Pancreas (tissue), 10 donors: ENCODE measurements around the gene GRIK5. TPM values are rescaled to one million over a fixed set of nuclear protein-coding genes. Genes with fewer than 3 reads are reported as not detected.

ENCODE experiments used
- ATAC-seq, 4 donors: fragments of 200-7000 bp; cut with Tn5 transposase; one replicate each; pipeline versions ENCODE4 v1.8.0 to v1.9.1; 2020; ENCODE audit warnings: mild to moderate bottlenecking in 4 of 4, moderate library complexity in 4 of 4
- DNase-seq, 6 donors: peaks; one replicate each; pipeline ENCODE4 v3.0.0-alpha.2; 2020
- FAIRE-seq: peaks from 2 replicates; lab custom pipeline; 2012; peaks lifted over from hg19 to GRCh38; lab: Jason Lieb, UNC
- H3K27ac ChIP-seq, 4 donors: fragments of 200-600 bp; sonication (generic); 1 replicate in 3 of 4; 2 replicates in 1 of 4; pipeline versions ENCODE4 v1.5.0 to v1.8.0; 2020
- H3K27me3 ChIP-seq, 4 donors: fragments of 200-600 bp; one replicate each; pipeline ENCODE4 v1.8.0; 2021
- H3K36me3 ChIP-seq, 3 donors: fragments of 200-600 bp; sonication (generic) in 1 of 3; one replicate each; pipeline versions ENCODE4 v1.5.0 to v1.8.0; 2020 to 2021
- H3K4me1 ChIP-seq, 3 donors: fragments of 200-600 bp; one replicate each; pipeline ENCODE4 v1.8.0; 2021
- H3K4me3 ChIP-seq, 4 donors: fragments of 200-600 bp; sonication (generic) in 2 of 4; one replicate each; pipeline versions ENCODE4 v1.5.0 to v1.8.0; 2020 to 2021
- H3K9me3 ChIP-seq, 4 donors: fragments of 200-600 bp; one replicate each; pipeline ENCODE4 v1.8.0; 2021
- CTCF ChIP-seq, 4 donors: fragments of 200-600 bp; sonication (generic) in 3 of 4; IDR thresholded peaks; one replicate each; pipeline versions ENCODE4 v1.5.0 to v1.8.0; 2021; ENCODE audit warnings: antibody characterized with exemption in 4 of 4
- WGBS, 2 donors: extraction: QIAGEN DNeasy Blood & Tissue Kit; methylation state at CpG; one replicate each; pipeline ENCODE4 v1.1.7; 2013; 5-methylcytosine and 5-hydroxymethylcytosine counted together
- intact Hi-C, 3 donors: fragments of 100-400 bp; cut with DNase I; formaldehyde crosslinking; loops; one replicate each; pipeline versions ENCODE4 v1.11.1 to v1.14.2; 2022
- polyA plus RNA-seq, 2 donors: library from polyadenylated mRNA; stranded (reverse); fragments of 200-250 nt; gene quantifications; one replicate each; pipeline ENCODE4 v1.2.3, GENCODE V29; 2013
- total RNA-seq, 6 donors: library from RNA; stranded (reverse); fragmentation: NEBNext Ultra II Directional in 4 of 6; extraction: Animal tissue kit (Norgen Biotek cat#: 25700) in 4 of 6; gene quantifications; one replicate each; pipeline versions ENCODE4 v1.2.1 to v1.2.4, GENCODE V29; 2021 to 2023
- donor health status: healthy with polysubstance abuse.
- donor health status: DM: no; HTN: no; CAD: no; lungs with moderate emphysema.
- donor health status: DM: no; HTN: no; CAD: no.
- donor health status: control.
- donor health status: control.
- donor health status: Bipolar disorder and iron deficiency.
- donor health status: DM: yes; HTN: yes; CAD: no.
- donor health status: DM: no; HTN: no; CAD: no.
- donor health status: DM: no; HTN: no; CAD: no.
- donor health status: DM: yes; HTN: yes; CAD: no.

GRIK5 gene
- total and polyA plus RNA-seq, 8 donors, result 1.9 to 10.5 (median 3.4) TPM

- WGBS, 2 donors, result 4 to 6% methylated on average over 41 to 46 of the region's 46 CpGs
- peak within 1 kb of the TSS; percentile 73 to 87 (median 83) for H3K27ac ChIP-seq
- intact Hi-C loops, result no loop called here
Observed at GRCh38 chr19:41959056-41960053, 110.7 kb downstream of the GRIK5 start, which contains the start of gene RABAC1. Gene RABAC1, minus strand, starts transcription at chr19:41959321. Its CDS starts 29 bp downstream, at chr19:41959292.

GRCh38 chr19:41958367-41959055, 111.5 kb downstream of the GRIK5 start:
- ATAC-seq (peak; percentile 87 to 94 (median 90)), DNase-seq (peak; percentile 86 to 95 (median 92)), FAIRE-seq (no peak)
- no peaks in the 10 kb centered on the region for H3K9me3 ChIP-seq
- no peak for TF ChIP-seq CTCF (IDR thresholded peaks at IDR 0.05)
- intact Hi-C loops, result no loop called here
- H3K4me1 ChIP-seq, result peaks cover 0 to 4% (median 0%) of the 10 kb centered on the region in 3 donors
- peak overlapping the region; percentile 73 to 87 (median 83) for H3K27ac ChIP-seq
- peak overlapping the region; percentile 75 to 94 (median 80) for H3K4me3 ChIP-seq
- no peaks in the 10 kb centered on the region for H3K36me3 ChIP-seq
- no peaks in the 10 kb centered on the region for H3K27me3 ChIP-seq
- 0 to 1% methylated on average over 39 to 43 of the region's 43 CpGs for WGBS, 2 donors

More at GRCh38 chr19:41959056-41960053, 110.7 kb downstream of the GRIK5 start, which contains the start of gene RABAC1:
- H3K27me3 ChIP-seq, result no peaks in the 10 kb centered on the region
- DNase-seq, result peak; percentile 84 to 94 (median 88)
- ATAC-seq, result peak; percentile 83 to 94 (median 88)
- FAIRE-seq, result no peak
- H3K9me3 ChIP-seq, result no peaks in the 10 kb centered on the region
- peak within 1 kb of the TSS; percentile 75 to 94 (median 80) for H3K4me3 ChIP-seq
- no peak for TF ChIP-seq CTCF (IDR thresholded peaks at IDR 0.05)
- no peaks in the 10 kb centered on the region for H3K36me3 ChIP-seq
- H3K4me1 ChIP-seq, result peaks cover 0 to 4% (median 0%) of the 10 kb centered on the region in 3 donors

- peak; percentile 74 to 89 (median 82) for TF ChIP-seq CTCF (IDR thresholded peaks at IDR 0.05)
- peak; percentile 74 for FAIRE-seq
- Histone ChIP-seq H3K36me3 (no peaks in the 10 kb centered on the region), H3K27ac (peak overlapping the region; percentile 73 to 87 (median 83)), H3K9me3 (no peaks in the 10 kb centered on the region), H3K4me3 (peak overlapping the region; percentile 75 to 94 (median 80)), H3K4me1 (peaks cover 0 to 4% (median 0%) of the 10 kb centered on the region in 3 donors), H3K27me3 (no peaks in the 10 kb centered on the region)
- WGBS, 2 donors, result 5 to 6% methylated on average over 10 of the region's 10 CpGs
- peak; percentile 73 to 91 (median 82) for DNase-seq
- intact Hi-C loops, result no loop called here
- ATAC-seq, result peak; percentile 83 to 90 (median 84)
Observed at GRCh38 chr19:41957838-41958366, 112.1 kb downstream of the GRIK5 start.

GRCh38 chr19:41957161-41957837, 112.7 kb downstream of the GRIK5 start:
- no peak for ATAC-seq
- WGBS, 2 donors, result 73 to 84% methylated on average over 11 of the region's 11 CpGs
- no peak for TF ChIP-seq CTCF (IDR thresholded peaks at IDR 0.05)
- Histone ChIP-seq H3K27ac (peak overlapping the region in 1 of 4 donors; percentile 87), H3K4me1 (peaks cover 0 to 4% (median 0%) of the 10 kb centered on the region in 3 donors), H3K27me3 (no peaks in the 10 kb centered on the region), H3K9me3 (no peaks in the 10 kb centered on the region), H3K4me3 (no peak overlapping the region), H3K36me3 (no peaks in the 10 kb centered on the region)
- FAIRE-seq, result no peak
- intact Hi-C loops, result no loop called here
- DNase-seq, result no peak
